NCI-H2029 (cell line): ENCODE results near the gene DIAPH2.
"Not testable (repeated sequence)": the region's sequence is repeated elsewhere in the genome, so short reads cannot be mapped to it uniquely, and the experiment has no call there.

Experiments used
- DNase-seq: peaks from one replicate; lab custom pipeline; 2025; lab: John Stamatoyannopoulos, UW

Gene DIAPH2

GRCh38 chrX:96715481-96715880, 30.8 kb downstream of the DIAPH2 start:
- no peak for DNase-seq

GRCh38 chrX:96719161-96719875, 34.7 kb downstream of the DIAPH2 start:
- no peak for DNase-seq

- no peak for DNase-seq
Measured at GRCh38 chrX:96721354-96721753, 36.7 kb downstream of the DIAPH2 start.

- DNase-seq: no peak
Measured at GRCh38 chrX:96722781-96723180, 38.1 kb downstream of the DIAPH2 start.

- DNase-seq: no peak
Measured at GRCh38 chrX:96729053-96729452, 44.4 kb downstream of the DIAPH2 start.

GRCh38 chrX:96729868-96730643, 45.4 kb downstream of the DIAPH2 start:
- no peak for DNase-seq

GRCh38 chrX:96731000-96731399, 46.4 kb downstream of the DIAPH2 start:
- DNase-seq: not testable (repeated sequence)

GRCh38 chrX:96743367-96744073, 58.9 kb downstream of the DIAPH2 start:
- no peak for DNase-seq

- no peak for DNase-seq
Measured at GRCh38 chrX:96752781-96753180, 68.1 kb downstream of the DIAPH2 start.

- no peak for DNase-seq
Measured at GRCh38 chrX:96753230-96753629, 68.6 kb downstream of the DIAPH2 start.

- no peak for DNase-seq
Measured at GRCh38 chrX:96756491-96756890, 71.8 kb downstream of the DIAPH2 start.

- no peak for DNase-seq
Measured at GRCh38 chrX:96761566-96761965, 76.9 kb downstream of the DIAPH2 start.

- DNase-seq: no peak
Measured at GRCh38 chrX:96763608-96764007, 79.0 kb downstream of the DIAPH2 start.

- no peak for DNase-seq
Measured at GRCh38 chrX:96764864-96765263, 80.2 kb downstream of the DIAPH2 start.

- DNase-seq: no peak
Measured at GRCh38 chrX:96770315-96770714, 85.7 kb downstream of the DIAPH2 start.

- no peak for DNase-seq
Measured at GRCh38 chrX:96771486-96771885, 86.8 kb downstream of the DIAPH2 start.

GRCh38 chrX:96774116-96774515, 89.5 kb downstream of the DIAPH2 start:
- DNase-seq: no peak

GRCh38 chrX:96776966-96777365, 92.3 kb downstream of the DIAPH2 start:
- DNase-seq: no peak

- no peak for DNase-seq
Measured at GRCh38 chrX:96791559-96791958, 106.9 kb downstream of the DIAPH2 start.

GRCh38 chrX:96792047-96792446, 107.4 kb downstream of the DIAPH2 start:
- DNase-seq: no peak

GRCh38 chrX:96798982-96799381, 114.3 kb downstream of the DIAPH2 start:
- DNase-seq: no peak

- DNase-seq: no peak
Measured at GRCh38 chrX:96807318-96807717, 122.7 kb downstream of the DIAPH2 start.

- no peak for DNase-seq
Measured at GRCh38 chrX:96820935-96821334, 136.3 kb downstream of the DIAPH2 start.
